Peyer's patch (tissue), 4 donors: Measurements from ENCODE around the gene TMEM52. TPM values are rescaled to one million over a fixed set of nuclear protein-coding genes. Genes with fewer than 3 reads are reported as not detected.
A peak's percentile ranks its signal among the peaks of the same experiment; 100 is the strongest.

Experiments
- DNase-seq, 3 donors: peaks; one replicate each; pipeline ENCODE4 v3.0.0-alpha.2; 2017 to 2019
- H3K27ac ChIP-seq, 4 donors: fragments of 200-600 bp; sonication (generic); one replicate each; pipeline ENCODE4 v1.5.1; 2016 to 2019
- H3K27me3 ChIP-seq, 2 donors: fragments of 200-600 bp; sonication (generic); one replicate each; pipeline ENCODE4 v1.5.1; 2019
- H3K36me3 ChIP-seq, 3 donors: fragments of 200-600 bp; sonication (generic); one replicate each; pipeline ENCODE4 v1.5.1; 2016 to 2019
- H3K4me1 ChIP-seq, 4 donors: fragments of 200-600 bp; sonication (generic); one replicate each; pipeline ENCODE4 v1.5.1; 2016 to 2019
- H3K4me3 ChIP-seq, 4 donors: fragments of 200-600 bp; sonication (generic); 1 replicate in 3 of 4; 2 replicates in 1 of 4; pipeline ENCODE4 v1.5.1; 2016 to 2019; ENCODE audit warnings: mild to moderate bottlenecking in 1 of 4
- H3K9me3 ChIP-seq, 4 donors: fragments of 200-600 bp; sonication (generic); one replicate each; pipeline ENCODE4 v1.5.1; 2016 to 2019; ENCODE audit warnings: mild to moderate bottlenecking in 1 of 4
- POLR2A ChIP-seq, 2 donors: fragments of 450-650 bp; IDR thresholded peaks; one replicate each; pipeline ENCODE4 v1.5.1; 2017; ENCODE audit warnings: antibody characterized with exemption in 2 of 2, mild to moderate bottlenecking in 2 of 2, moderate library complexity in 2 of 2
- total RNA-seq, 4 donors: library from RNA; depleted of rRNA; stranded (reverse); fragments of >200 nt; gene quantifications; one replicate each; pipeline ENCODE4 v1.1.0, GENCODE V29; 2016
- TF ChIP-seq, protein P1 (sequence below), 6 experiments: fragments of 450-650 bp in 4 of 6; fragments of 200-600 bp in 2 of 6; sonication (generic) in 1 of 6; IDR thresholded peaks; one replicate each; pipeline ENCODE4 v1.5.1; 2017 to 2019; ENCODE audit warnings: antibody characterized with exemption in 6 of 6, mild to moderate bottlenecking in 3 of 6, moderate library complexity in 1 of 6

TMEM52 gene
- total RNA-seq, 4 donors from 2014 or later = 2.2 to 11.6 (median 6.4) TPM

DNA sequence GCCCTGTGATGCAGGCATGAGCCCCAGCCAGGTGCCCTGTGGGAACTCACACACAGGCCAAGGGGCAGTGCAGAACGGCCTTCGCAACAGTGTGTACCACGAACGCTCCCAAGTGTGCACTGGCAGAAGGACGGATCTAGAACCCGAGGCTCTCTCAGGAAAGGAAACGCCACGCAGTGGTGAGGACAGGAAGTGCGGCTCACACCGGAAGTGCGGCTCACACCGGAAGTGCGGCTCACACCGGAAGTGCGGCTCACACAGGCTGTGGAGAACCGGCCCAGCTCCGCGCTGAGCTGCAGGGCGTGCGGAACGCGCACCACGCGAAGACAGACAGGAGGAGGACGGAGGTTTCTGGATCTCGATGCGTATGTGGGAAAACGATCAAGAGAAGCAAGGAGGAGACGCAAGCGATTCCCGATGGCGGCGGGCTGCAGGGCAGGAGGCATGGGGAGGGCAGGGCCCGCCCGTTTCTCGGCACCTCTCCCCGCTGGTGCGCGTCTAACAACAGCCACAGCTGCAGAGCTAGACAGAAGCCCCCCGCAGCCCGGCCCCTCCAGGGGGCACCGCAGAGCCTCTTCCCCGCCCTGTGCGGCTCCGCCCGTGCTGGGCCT, 35.9 kb upstream of the TMEM52 start:
- H3K9me3 ChIP-seq = no peaks in the 10 kb centered on the region
- no peaks in the 10 kb centered on the region for H3K36me3 ChIP-seq
- TF ChIP-seq, protein P1, sequence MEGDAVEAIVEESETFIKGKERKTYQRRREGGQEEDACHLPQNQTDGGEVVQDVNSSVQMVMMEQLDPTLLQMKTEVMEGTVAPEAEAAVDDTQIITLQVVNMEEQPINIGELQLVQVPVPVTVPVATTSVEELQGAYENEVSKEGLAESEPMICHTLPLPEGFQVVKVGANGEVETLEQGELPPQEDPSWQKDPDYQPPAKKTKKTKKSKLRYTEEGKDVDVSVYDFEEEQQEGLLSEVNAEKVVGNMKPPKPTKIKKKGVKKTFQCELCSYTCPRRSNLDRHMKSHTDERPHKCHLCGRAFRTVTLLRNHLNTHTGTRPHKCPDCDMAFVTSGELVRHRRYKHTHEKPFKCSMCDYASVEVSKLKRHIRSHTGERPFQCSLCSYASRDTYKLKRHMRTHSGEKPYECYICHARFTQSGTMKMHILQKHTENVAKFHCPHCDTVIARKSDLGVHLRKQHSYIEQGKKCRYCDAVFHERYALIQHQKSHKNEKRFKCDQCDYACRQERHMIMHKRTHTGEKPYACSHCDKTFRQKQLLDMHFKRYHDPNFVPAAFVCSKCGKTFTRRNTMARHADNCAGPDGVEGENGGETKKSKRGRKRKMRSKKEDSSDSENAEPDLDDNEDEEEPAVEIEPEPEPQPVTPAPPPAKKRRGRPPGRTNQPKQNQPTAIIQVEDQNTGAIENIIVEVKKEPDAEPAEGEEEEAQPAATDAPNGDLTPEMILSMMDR (IDR thresholded peaks at IDR 0.05) = peak in 2 of 6 experiments; percentile 6 to 7
- no peak for TF ChIP-seq POLR2A (IDR thresholded peaks at IDR 0.05)
- no peak for DNase-seq
- peaks cover 0 to 3% (median 0%) of the 10 kb centered on the region in 4 donors for H3K4me1 ChIP-seq
- H3K27me3 ChIP-seq = no peaks in the 10 kb centered on the region
- H3K27ac ChIP-seq = no peak overlapping the region
- H3K4me3 ChIP-seq = no peak overlapping the region

DNA sequence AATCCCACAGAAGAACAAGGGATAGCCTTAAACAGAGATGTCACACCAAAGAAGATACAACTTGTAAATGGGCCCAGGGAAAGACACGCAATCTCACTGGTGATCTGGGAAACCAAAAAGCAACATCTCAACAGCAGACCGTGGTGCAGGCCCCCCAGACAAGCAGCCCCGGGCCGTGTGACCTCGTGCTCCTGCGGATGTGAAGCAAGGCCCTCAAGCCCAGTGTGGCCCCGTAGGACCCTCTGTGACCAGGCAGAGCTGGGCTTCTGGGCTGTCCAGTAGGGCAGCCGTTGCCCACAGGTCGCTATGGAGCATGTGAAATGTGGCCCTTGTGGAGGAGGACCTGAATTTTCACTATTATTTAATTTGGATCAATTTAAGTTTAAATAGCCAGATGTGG, 34.9 kb upstream of the TMEM52 start:
- DNase-seq = no peak
- no peaks in the 10 kb centered on the region for H3K4me1 ChIP-seq
- H3K27me3 ChIP-seq = no peaks in the 10 kb centered on the region
- TF ChIP-seq, protein P1 (IDR thresholded peaks at IDR 0.05) = no peak
- H3K9me3 ChIP-seq = no peaks in the 10 kb centered on the region
- H3K27ac ChIP-seq = no peak overlapping the region
- no peak overlapping the region for H3K4me3 ChIP-seq
- no peaks in the 10 kb centered on the region for H3K36me3 ChIP-seq

DNA sequence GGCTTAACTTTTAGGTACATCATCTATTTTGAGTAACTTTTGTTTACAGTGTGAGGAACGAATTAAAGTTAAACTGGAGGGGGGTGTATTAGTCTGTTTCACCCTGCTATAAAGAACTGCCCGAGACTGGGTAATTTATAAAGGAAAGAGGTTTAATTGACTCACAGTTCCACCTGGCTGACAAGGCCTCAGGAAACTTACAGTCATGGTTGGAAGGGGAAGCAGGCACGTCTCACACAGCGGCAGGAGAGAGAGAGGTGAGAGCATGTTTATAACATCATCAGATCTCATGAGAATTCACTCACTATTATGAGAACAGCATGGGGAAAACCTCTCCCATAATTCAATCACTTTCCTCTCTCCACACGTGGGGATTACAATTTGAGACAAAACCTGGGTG, 31.9 kb upstream of the TMEM52 start:
- DNase-seq = no peak
- TF ChIP-seq, protein P1 (IDR thresholded peaks at IDR 0.05) = no peak
- TF ChIP-seq POLR2A (IDR thresholded peaks at IDR 0.05) = no peak
- no peak overlapping the region for H3K27ac ChIP-seq
- H3K4me3 ChIP-seq = no peak overlapping the region
- no peaks in the 10 kb centered on the region for H3K9me3 ChIP-seq
- H3K4me1 ChIP-seq = no peaks in the 10 kb centered on the region
- no peaks in the 10 kb centered on the region for H3K36me3 ChIP-seq
- no peaks in the 10 kb centered on the region for H3K27me3 ChIP-seq

DNA sequence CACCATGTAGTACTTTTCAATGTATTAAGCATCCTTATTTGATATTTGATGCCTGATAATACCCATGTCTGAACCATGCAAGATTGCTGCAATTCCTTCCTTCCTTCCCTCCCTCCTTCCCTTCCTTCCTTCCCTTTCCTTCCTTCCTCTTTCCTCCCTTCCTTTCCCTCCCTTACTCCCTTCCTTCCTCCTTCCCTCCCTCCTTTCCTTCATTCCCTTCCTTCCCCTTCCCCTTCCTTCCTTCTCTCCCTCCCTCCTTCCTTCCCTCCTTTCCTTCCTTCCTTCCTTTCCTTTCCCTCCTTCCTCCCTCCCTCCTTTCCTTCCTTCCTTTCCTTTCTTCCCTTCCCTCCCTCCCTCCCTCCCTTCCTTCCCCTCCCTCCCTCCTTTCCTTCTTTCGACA, 29.7 kb upstream of the TMEM52 start:
- peaks cover 0 to 6% (median 0%) of the 10 kb centered on the region in 4 donors for H3K4me1 ChIP-seq
- no peak for DNase-seq
- H3K27me3 ChIP-seq = no peaks in the 10 kb centered on the region
- H3K27ac ChIP-seq = no peak overlapping the region
- H3K9me3 ChIP-seq = no peaks in the 10 kb centered on the region
- H3K36me3 ChIP-seq = no peaks in the 10 kb centered on the region
- no peak for TF ChIP-seq POLR2A (IDR thresholded peaks at IDR 0.05)
- TF ChIP-seq, protein P1 (IDR thresholded peaks at IDR 0.05) = no peak
- H3K4me3 ChIP-seq = no peak overlapping the region

DNA sequence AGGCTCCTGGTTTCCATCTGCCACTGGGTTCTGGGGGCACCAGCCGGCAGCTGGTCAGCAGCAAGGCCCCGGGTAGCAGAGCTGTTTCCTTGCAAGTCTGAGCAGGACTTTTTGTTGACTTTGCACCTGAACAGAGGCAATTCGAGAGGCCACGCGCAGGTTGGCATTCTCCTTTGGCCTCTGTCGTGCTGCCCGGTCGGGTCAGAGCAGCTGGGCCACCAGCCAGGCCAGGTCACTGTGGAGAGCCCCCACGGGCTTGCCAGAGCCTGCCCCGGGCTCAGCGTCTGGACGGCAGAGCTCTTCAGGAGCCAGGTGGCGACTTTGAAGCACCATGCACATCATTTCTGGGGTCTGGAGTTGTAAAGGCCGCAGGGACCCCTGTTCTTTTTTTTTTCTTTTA, 28.4 kb upstream of the TMEM52 start:
- DNase-seq = no peak
- TF ChIP-seq POLR2A (IDR thresholded peaks at IDR 0.05) = no peak
- TF ChIP-seq, protein P1 (IDR thresholded peaks at IDR 0.05) = no peak
- no peak overlapping the region for H3K27ac ChIP-seq
- H3K36me3 ChIP-seq = no peaks in the 10 kb centered on the region
- H3K4me3 ChIP-seq = no peak overlapping the region
- H3K27me3 ChIP-seq = no peaks in the 10 kb centered on the region
- peaks cover 0 to 14% (median 1%) of the 10 kb centered on the region in 4 donors for H3K4me1 ChIP-seq
- H3K9me3 ChIP-seq = no peaks in the 10 kb centered on the region

DNA sequence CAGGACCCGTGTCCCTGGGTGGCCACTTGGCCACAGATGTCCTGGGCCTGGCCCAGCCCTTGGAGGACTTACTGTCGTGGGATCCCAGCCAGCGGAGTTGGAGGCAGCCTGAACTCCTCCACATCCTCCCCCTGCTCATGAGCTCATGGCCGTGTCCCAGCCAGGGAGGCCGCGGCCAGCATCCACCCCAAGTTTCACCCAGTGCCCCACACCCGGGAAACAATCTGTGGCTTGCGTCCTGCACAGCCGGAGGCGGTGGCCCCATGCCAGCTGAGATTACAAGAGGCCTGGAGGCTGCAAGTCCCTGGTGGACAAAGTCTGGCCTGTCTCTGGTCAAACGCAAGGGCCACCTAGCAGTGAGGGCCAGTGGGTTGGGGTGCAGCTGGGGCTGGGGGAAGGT, 27.5 kb upstream of the TMEM52 start:
- no peak overlapping the region for H3K4me3 ChIP-seq
- DNase-seq = no peak
- TF ChIP-seq POLR2A (IDR thresholded peaks at IDR 0.05) = no peak
- TF ChIP-seq, protein P1 (IDR thresholded peaks at IDR 0.05) = no peak
- no peak overlapping the region for H3K27ac ChIP-seq
- peaks cover 0 to 18% (median 1%) of the 10 kb centered on the region in 4 donors for H3K4me1 ChIP-seq
- no peaks in the 10 kb centered on the region for H3K27me3 ChIP-seq
- no peaks in the 10 kb centered on the region for H3K9me3 ChIP-seq
- H3K36me3 ChIP-seq = no peaks in the 10 kb centered on the region
